Muscle of leg (tissue), 11 donors: ENCODE measurements around the gene CASP3. TPM values are rescaled to one million over a fixed set of nuclear protein-coding genes. Genes with fewer than 3 reads are reported as not detected.

Source experiments
- DNase-seq: peaks from one replicate; pipeline ENCODE4 v3.0.0; 2013
- H3K27ac ChIP-seq: one replicate; pipeline ENCODE4 v1.5.1; 2013; ENCODE audit warnings: mild to moderate bottlenecking, low read length, control low read depth
- H3K27me3 ChIP-seq: one replicate; pipeline ENCODE4 v1.6.1; 2013; ENCODE audit warnings: low read length; ENCODE audit not compliant: control insufficient read depth, insufficient read depth
- H3K36me3 ChIP-seq: one replicate; pipeline ENCODE4 v1.6.1; 2013; ENCODE audit warnings: low read length; ENCODE audit not compliant: control insufficient read depth, insufficient read depth
- H3K4me1 ChIP-seq: one replicate; pipeline ENCODE4 v1.6.1; 2013; ENCODE audit warnings: low read length; ENCODE audit not compliant: control insufficient read depth, insufficient read depth
- H3K4me3 ChIP-seq: one replicate; pipeline ENCODE4 v1.5.1; 2013; ENCODE audit warnings: low read length, control low read depth
- H3K9me3 ChIP-seq: replicated peaks from 2 replicates; pipeline ENCODE4 v1.6.1; 2013; ENCODE audit warnings: low read depth, low read length; ENCODE audit not compliant: control insufficient read depth
- WGBS: methylation state at CpG from one replicate; pipeline ENCODE4 v1.1.5; 2013; ENCODE audit warnings: missing lambda C conversion rate; ENCODE audit not compliant: insufficient coverage; 5-methylcytosine and 5-hydroxymethylcytosine counted together
- polyA plus RNA-seq, 8 donors: library from polyadenylated mRNA; unstranded; fragments of 120-200 nt; gene quantifications; one replicate each; pipeline versions ENCODE4 v1.2.1 to v1.2.3, GENCODE V29; 2013; ENCODE audit warnings: inconsistent platforms in 1 of 8, low replicate concordance in 1 of 8; ENCODE audit not compliant: insufficient read length in 8 of 8, insufficient read depth in 1 of 8
- total RNA-seq: library from RNA; stranded (reverse); fragments of 120-200 nt; gene quantifications from one replicate; pipeline ENCODE4 v1.2.4, GENCODE V29; 2013

Gene CASP3
- total and polyA plus RNA-seq, 9 donors = 35.6 to 49.1 (median 41.6) TPM

DNA sequence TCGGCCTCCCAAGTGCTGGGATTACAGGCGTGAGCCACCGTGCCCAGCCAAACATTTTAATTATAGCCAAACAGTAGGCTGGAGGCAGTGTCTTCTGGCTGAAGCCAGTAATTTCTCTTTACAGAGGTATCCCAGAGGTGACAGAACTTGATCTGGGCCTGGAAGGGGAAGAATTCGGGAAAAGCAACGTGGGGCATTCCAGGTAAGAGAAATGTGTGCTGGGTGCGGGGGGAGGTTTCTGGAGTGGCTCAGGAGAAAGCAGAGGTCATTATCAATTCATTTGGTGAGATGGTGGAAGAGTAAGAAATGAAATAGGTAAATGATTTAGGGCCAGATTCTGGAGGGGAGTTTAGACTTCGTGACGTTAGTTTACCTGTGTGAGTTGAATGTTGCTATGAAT lies 2.7 kb upstream of the CASP3 start:
- Histone ChIP-seq H3K27ac (no peak overlapping the region), H3K9me3 (no peaks in the 10 kb centered on the region), H3K36me3 (peaks cover 7% of the 10 kb centered on the region), H3K27me3 (no peaks in the 10 kb centered on the region), H3K4me3 (no peak overlapping the region), H3K4me1 (peaks cover 32% of the 10 kb centered on the region)
- WGBS = 86% methylated on average over 5 of the region's 8 CpGs
- no peak for DNase-seq

DNA sequence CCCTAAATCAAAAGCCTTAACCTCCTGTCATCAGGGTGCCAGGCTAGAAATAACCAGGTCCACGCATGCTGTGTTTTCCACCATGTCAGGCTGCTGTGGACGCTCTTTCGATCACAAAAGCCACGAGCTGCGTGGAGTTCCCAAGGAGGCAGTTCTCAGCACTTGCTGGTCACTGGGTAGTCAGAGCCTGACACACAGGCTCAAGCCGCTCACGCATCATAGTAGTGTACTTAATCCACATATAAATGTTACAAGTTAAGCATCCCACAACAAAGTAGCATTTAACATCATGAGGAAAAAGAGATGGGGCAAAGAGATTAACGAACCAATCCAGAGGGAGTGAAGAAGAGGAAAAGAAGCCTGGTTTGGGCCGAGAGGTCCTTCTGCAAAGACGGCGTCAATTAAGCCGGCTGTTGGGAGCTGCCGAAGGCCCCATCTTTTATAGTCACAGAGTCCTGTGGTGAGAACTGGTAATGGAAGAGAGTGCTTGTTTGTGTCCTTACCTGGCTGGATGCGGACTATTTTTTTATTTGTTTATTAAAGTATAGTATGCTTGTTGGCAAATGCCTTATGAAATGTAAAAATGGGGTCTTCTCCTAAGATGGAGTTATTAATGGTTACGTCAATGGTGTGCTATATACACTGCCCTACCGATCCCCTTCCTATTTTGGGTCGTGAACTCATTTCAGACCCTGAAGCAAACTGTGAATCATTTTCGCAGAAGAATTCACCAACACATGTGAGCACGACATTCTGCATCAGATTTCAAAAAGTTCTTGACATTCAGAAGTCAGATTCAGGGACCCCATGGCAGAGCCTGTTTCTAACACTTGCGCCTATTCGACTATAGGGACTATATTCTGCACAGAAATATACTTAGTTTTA lies 966 bp upstream of the CASP3 start:
- Histone ChIP-seq H3K4me1 (peaks cover 26% of the 10 kb centered on the region), H3K36me3 (peaks cover 13% of the 10 kb centered on the region), H3K27me3 (no peaks in the 10 kb centered on the region), H3K9me3 (no peaks in the 10 kb centered on the region), H3K27ac (peak overlapping the region; percentile 97), H3K4me3 (peak overlapping the region; percentile 62)
- WGBS = 14% methylated on average over 11 of the region's 21 CpGs
- DNase-seq = no peak

DNA sequence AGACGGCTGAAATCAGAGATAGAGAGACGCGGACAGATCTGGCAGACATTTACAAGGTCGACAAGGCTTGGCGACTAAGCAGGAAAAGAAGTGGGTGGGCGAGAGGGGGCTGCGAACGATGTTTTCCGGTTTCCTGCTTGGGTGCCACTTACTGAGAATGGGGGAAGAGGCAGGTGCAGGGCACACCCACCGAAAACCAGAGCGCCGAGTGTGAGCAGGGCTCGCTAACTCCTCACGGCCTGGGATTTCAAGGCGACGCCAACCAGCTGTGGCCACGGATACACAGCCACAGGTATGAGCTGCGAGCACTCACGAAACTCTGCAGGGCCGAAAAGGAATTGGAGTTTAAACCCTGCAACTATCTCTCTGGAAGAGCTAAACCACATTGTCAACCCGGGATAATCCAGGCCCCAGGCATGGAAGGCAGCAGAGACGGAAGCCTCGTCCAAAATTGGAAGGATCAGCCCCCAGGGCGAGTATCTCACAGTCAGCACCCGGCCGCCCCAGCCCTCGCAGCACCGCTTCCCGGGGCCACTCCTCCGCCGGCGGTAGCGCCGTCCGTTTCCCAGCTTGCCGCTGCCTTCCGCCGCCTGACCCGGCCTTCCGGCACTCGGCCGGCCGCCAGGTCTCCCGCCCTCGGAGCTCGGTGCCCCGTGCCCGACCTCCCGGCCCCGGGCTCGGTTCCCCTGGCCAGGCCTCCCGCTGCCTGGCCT lies 778 bp downstream of the CASP3 start:
- Histone ChIP-seq H3K4me3 (peak overlapping the region; percentile 92), H3K27ac (peak overlapping the region; percentile 97), H3K36me3 (peaks cover 16% of the 10 kb centered on the region), H3K27me3 (no peaks in the 10 kb centered on the region), H3K9me3 (no peaks in the 10 kb centered on the region), H3K4me1 (peaks cover 26% of the 10 kb centered on the region)
- WGBS = 0% methylated on average over 52 of the region's 52 CpGs
- DNase-seq = peak; percentile 74

DNA sequence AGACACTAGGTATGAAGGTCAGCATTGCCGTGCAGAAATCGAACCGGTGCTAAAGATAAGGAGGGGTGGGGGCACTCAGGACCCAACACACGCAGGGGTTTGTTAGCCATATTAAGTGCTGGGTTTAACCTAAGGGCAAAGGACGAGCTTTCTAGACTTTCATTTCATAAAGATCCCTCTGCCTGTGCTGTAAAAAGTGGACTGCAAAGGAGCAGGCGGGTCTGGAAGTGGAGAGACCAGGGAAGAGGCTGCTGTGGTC lies 1.3 kb downstream of the CASP3 start:
- peaks cover 16% of the 10 kb centered on the region for H3K36me3 ChIP-seq
- peaks cover 21% of the 10 kb centered on the region for H3K4me1 ChIP-seq
- peak overlapping the region; percentile 92 for H3K4me3 ChIP-seq
- no peaks in the 10 kb centered on the region for H3K27me3 ChIP-seq
- no peak for DNase-seq
- H3K27ac ChIP-seq = peak overlapping the region; percentile 97
- 0% methylated on average over 2 of the region's 6 CpGs for WGBS
- H3K9me3 ChIP-seq = no peaks in the 10 kb centered on the region

GRCh38 chr4:184647266-184648053 lies 1.8 kb downstream of the CASP3 start:
- H3K27ac ChIP-seq = peak overlapping the region; percentile 97
- no peaks in the 10 kb centered on the region for H3K27me3 ChIP-seq
- no peak for DNase-seq
- no peaks in the 10 kb centered on the region for H3K9me3 ChIP-seq
- peaks cover 16% of the 10 kb centered on the region for H3K36me3 ChIP-seq
- peak overlapping the region; percentile 92 for H3K4me3 ChIP-seq
- peaks cover 20% of the 10 kb centered on the region for H3K4me1 ChIP-seq
- 64% methylated on average over 2 of the region's 7 CpGs for WGBS

GRCh38 chr4:184645904-184646610 lies 3.2 kb downstream of the CASP3 start:
- Histone ChIP-seq H3K9me3 (no peaks in the 10 kb centered on the region), H3K27ac (no peak overlapping the region), H3K27me3 (no peaks in the 10 kb centered on the region), H3K4me1 (peaks cover 20% of the 10 kb centered on the region), H3K4me3 (no peak overlapping the region), H3K36me3 (peaks cover 16% of the 10 kb centered on the region)
- no peak for DNase-seq
- WGBS = no CpG with 5 or more reads among the region's 6 CpGs

- 90% methylated on average over 5 of the region's 9 CpGs for WGBS
- H3K36me3 ChIP-seq = peaks cover 18% of the 10 kb centered on the region
- no peak overlapping the region for H3K4me3 ChIP-seq
- no peaks in the 10 kb centered on the region for H3K9me3 ChIP-seq
- no peak overlapping the region for H3K27ac ChIP-seq
- no peaks in the 10 kb centered on the region for H3K27me3 ChIP-seq
- no peak for DNase-seq
- H3K4me1 ChIP-seq = peaks cover 12% of the 10 kb centered on the region
Measured at GRCh38 chr4:184644553-184645307, 4.5 kb downstream of the CASP3 start.

- peaks cover 20% of the 10 kb centered on the region for H3K36me3 ChIP-seq
- H3K9me3 ChIP-seq = no peaks in the 10 kb centered on the region
- DNase-seq = no peak
- H3K4me1 ChIP-seq = peaks cover 12% of the 10 kb centered on the region
- H3K27ac ChIP-seq = no peak overlapping the region
- H3K4me3 ChIP-seq = no peak overlapping the region
- WGBS = no CpG with 5 or more reads among the region's 1 CpG
- no peaks in the 10 kb centered on the region for H3K27me3 ChIP-seq
Measured at GRCh38 chr4:184643731-184644130, 5.5 kb downstream of the CASP3 start.

- H3K27me3 ChIP-seq = no peaks in the 10 kb centered on the region
- H3K36me3 ChIP-seq = peaks cover 25% of the 10 kb centered on the region
- no peak for DNase-seq
- no peaks in the 10 kb centered on the region for H3K4me1 ChIP-seq
- H3K9me3 ChIP-seq = no peaks in the 10 kb centered on the region
- no peak overlapping the region for H3K4me3 ChIP-seq
- no peak overlapping the region for H3K27ac ChIP-seq
- 92% methylated on average over 2 of the region's 5 CpGs for WGBS
Measured at GRCh38 chr4:184641451-184641850, 7.8 kb downstream of the CASP3 start.
